Measurements from ENCODE around the gene FANCD2. TPM values are rescaled to one million over a fixed set of nuclear protein-coding genes. Genes with fewer than 3 reads are reported as not detected.
"Not testable (repeated sequence)": the region's sequence is repeated elsewhere in the genome, so short reads cannot be mapped to it uniquely, and the experiment has no call there.

FANCD2 gene
- total and polyA plus RNA-seq, 9 donors, result 2.0 to 4.3 (median 3.4) TPM

DNA sequence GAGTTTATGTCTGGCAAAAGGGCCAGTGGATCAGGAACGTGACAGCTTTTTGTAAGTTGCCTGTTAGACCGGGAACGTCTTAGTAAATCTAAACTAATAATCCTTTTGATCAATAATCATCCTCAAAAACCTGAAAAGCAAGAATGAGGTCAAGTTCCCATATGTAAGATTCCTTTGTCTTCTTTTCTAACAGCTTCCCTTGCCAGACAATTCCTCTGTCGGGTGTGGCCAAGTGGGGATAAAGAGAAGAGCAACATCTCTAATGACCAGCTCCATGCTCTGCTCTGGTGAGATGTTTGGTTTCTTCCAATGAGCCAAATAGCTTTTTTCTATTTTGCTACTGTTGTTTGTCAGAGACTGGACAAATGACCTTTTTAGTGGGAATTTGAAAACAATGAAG is 62.0 kb downstream of the FANCD2 start:
- intact Hi-C loops (cut with DNase I), result no loop called here
- H3K4me3 ChIP-seq, result no peak overlapping the region
- no peaks in the 10 kb centered on the region for H3K4me1 ChIP-seq (ENCODE audit: insufficient read depth)
- TF ChIP-seq POLR2A (IDR thresholded peaks at IDR 0.05), result no peak
- TF ChIP-seq, protein P1, sequence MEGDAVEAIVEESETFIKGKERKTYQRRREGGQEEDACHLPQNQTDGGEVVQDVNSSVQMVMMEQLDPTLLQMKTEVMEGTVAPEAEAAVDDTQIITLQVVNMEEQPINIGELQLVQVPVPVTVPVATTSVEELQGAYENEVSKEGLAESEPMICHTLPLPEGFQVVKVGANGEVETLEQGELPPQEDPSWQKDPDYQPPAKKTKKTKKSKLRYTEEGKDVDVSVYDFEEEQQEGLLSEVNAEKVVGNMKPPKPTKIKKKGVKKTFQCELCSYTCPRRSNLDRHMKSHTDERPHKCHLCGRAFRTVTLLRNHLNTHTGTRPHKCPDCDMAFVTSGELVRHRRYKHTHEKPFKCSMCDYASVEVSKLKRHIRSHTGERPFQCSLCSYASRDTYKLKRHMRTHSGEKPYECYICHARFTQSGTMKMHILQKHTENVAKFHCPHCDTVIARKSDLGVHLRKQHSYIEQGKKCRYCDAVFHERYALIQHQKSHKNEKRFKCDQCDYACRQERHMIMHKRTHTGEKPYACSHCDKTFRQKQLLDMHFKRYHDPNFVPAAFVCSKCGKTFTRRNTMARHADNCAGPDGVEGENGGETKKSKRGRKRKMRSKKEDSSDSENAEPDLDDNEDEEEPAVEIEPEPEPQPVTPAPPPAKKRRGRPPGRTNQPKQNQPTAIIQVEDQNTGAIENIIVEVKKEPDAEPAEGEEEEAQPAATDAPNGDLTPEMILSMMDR (IDR thresholded peaks at IDR 0.05), result no peak
- TF ChIP-seq EP300 (IDR thresholded peaks at IDR 0.05), result no peak
- H3K36me3 ChIP-seq, result no peaks in the 10 kb centered on the region
- H3K9me3 ChIP-seq, result no peaks in the 10 kb centered on the region
- DNase-seq, result no peak
- H3K27me3 ChIP-seq, result no peaks in the 10 kb centered on the region
- WGBS, 3 donors, result 71 to 90% (median 77%) methylated on average over 4 of the region's 4 CpGs
- no peak overlapping the region for H3K27ac ChIP-seq

DNA sequence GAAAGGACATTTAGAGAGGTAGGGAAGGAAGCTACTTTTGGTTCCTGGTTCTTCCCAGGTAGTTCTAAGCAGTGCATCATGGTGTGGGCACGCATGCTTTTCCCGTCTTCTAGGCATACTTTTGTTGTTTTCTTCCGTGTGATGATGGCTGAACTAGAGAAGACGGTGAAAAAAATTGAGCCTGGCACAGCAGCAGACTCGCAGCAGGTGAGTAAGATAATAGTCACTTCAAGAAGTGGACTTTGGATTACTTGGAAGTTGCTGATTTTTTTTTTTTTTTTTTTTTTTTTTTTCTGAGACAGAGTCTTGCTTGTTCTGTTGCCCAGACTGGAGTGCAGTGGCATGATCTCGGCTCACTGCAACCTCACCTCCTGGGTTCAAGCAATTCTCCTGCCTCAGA is 63.9 kb downstream of the FANCD2 start:
- intact Hi-C loops (cut with DNase I), result no loop called here
- 96 to 98% (median 98%) methylated on average over 6 of the region's 6 CpGs for WGBS, 3 donors
- TF ChIP-seq POLR2A (IDR thresholded peaks at IDR 0.05) (no peak), EP300 (IDR thresholded peaks at IDR 0.05) (no peak)
- TF ChIP-seq, protein P1 (IDR thresholded peaks at IDR 0.05), result no peak

DNA sequence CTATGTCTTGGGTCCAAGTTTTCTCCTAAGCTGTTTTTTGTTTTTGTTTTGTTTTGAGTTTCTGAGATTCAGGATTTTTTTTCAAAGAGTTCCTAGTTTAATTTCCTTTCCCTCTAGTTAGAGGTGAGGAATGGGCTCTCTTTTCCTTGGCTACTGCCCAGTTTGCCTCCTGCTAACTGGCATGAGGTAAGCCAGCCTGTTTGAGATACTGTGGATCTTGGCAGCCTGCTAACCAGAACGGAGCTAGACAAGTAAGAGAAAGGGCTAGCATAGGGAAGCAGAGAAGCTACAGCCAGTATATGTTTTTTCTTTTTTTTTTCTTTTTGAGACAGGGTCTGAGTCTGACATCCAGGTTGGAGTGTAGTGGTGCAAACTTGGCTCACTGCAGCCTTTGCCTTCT is 64.5 kb downstream of the FANCD2 start:
- H3K27me3 ChIP-seq; H3K36me3 ChIP-seq; DNase-seq; H3K9me3 ChIP-seq; H3K27ac ChIP-seq; H3K4me1 ChIP-seq (ENCODE audit: insufficient read depth); H3K4me3 ChIP-seq; intact Hi-C loops (cut with DNase I): not testable (repeated sequence)
- 70 to 83% (median 82%) methylated on average over 1 of the region's 1 CpG for WGBS, 3 donors

More for the DNA sequence above, 63.9 kb downstream of the FANCD2 start:
- H3K9me3 ChIP-seq, result no peaks in the 10 kb centered on the region
- no peak overlapping the region for H3K4me3 ChIP-seq
- no peaks in the 10 kb centered on the region for H3K4me1 ChIP-seq (ENCODE audit: insufficient read depth)
- H3K27me3 ChIP-seq, result no peaks in the 10 kb centered on the region
- no peaks in the 10 kb centered on the region for H3K36me3 ChIP-seq
- no peak for DNase-seq
- no peak overlapping the region for H3K27ac ChIP-seq

DNA sequence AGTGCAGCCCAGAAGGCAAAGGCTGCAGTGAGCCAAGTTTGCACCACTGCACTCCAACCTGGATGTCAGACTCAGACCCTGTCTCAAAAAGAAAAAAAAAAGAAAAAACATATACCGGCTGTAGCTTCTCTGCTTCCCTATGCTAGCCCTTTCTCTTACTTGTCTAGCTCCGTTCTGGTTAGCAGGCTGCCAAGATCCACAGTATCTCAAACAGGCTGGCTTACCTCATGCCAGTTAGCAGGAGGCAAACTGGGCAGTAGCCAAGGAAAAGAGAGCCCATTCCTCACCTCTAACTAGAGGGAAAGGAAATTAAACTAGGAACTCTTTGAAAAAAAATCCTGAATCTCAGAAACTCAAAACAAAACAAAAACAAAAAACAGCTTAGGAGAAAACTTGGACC is 65.2 kb downstream of the FANCD2 start:
- H3K4me3 ChIP-seq; H3K27ac ChIP-seq; H3K4me1 ChIP-seq (ENCODE audit: insufficient read depth); DNase-seq; H3K36me3 ChIP-seq; H3K9me3 ChIP-seq; intact Hi-C loops (cut with DNase I); H3K27me3 ChIP-seq: not testable (repeated sequence)
- 64 to 77% (median 76%) methylated on average over 2 of the region's 2 CpGs for WGBS, 3 donors

DNA sequence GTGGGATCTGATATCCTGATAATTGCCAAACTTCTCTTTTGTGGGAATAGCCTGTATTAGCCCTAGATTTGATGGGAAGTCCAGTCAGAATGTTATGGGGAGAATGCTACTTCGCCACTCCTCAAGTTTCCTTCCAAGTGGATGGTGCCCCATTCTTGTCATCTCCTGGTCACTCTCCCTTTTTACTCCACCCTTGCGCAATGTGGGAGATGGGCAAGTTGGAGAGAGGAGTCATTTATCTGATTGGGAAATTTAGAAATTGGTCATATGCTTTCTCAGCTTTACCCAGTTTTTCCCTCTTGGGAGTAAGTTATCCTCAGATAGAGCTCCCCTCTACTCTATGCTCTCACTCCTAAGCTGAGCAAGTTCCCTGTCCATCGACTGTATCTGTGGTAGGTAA is 67.4 kb downstream of the FANCD2 start:
- Histone ChIP-seq H3K4me1 (ENCODE audit: insufficient read depth) (no peaks in the 10 kb centered on the region), H3K4me3 (no peak overlapping the region), H3K9me3 (no peaks in the 10 kb centered on the region), H3K36me3 (no peaks in the 10 kb centered on the region), H3K27ac (no peak overlapping the region), H3K27me3 (no peaks in the 10 kb centered on the region)
- DNase-seq, result no peak
- TF ChIP-seq, protein P1 (IDR thresholded peaks at IDR 0.05), result no peak
- no peak for TF ChIP-seq POLR2A (IDR thresholded peaks at IDR 0.05)
- no peak for TF ChIP-seq EP300 (IDR thresholded peaks at IDR 0.05)
- intact Hi-C loops (cut with DNase I), result no loop called here
- 96 to 97% (median 96%) methylated on average over 3 of the region's 3 CpGs for WGBS, 3 donors

DNA sequence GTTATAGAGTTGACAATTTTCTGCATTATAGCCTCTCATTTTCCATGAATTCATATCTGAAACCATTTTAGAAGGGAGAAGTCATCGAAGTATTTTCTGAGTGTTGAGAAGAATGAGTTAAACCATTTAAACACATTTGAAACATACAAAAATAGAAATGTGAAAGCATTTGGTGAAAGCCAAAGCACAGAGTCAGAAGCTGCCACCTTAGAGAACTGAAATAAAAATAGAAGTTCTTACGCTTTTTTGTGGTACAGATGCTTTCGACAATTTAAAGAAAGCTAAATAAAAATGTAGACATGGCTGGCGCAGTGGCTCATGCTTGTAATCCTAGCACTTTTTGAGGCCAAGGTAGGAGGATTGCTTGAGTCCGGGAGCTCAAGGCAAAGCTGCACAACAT is 72.8 kb downstream of the FANCD2 start:
- Histone ChIP-seq H3K27ac (no peak overlapping the region), H3K4me1 (ENCODE audit: insufficient read depth) (no peaks in the 10 kb centered on the region), H3K27me3 (no peaks in the 10 kb centered on the region), H3K9me3 (no peaks in the 10 kb centered on the region), H3K4me3 (no peak overlapping the region), H3K36me3 (no peaks in the 10 kb centered on the region)
- 95 to 97% (median 96%) methylated on average over 5 of the region's 5 CpGs for WGBS, 3 donors
- intact Hi-C loops (cut with DNase I), result no loop called here
- TF ChIP-seq, protein P1 (IDR thresholded peaks at IDR 0.05), result no peak
- TF ChIP-seq POLR2A (IDR thresholded peaks at IDR 0.05), result no peak
- no peak for TF ChIP-seq EP300 (IDR thresholded peaks at IDR 0.05)
- DNase-seq, result no peak
